K562 (cell line): Measurements from ENCODE around the gene WFDC9. TPM values are rescaled to one million over a fixed set of nuclear protein-coding genes. Genes with fewer than 3 reads are reported as not detected.

ENCODE experiments used
- ARID1B ChIP-seq: fragments of 450-650 bp; IDR thresholded peaks from 2 replicates; pipeline ENCODE4 v1.6.1; 2016; ENCODE audit warnings: antibody characterized with exemption, mild to moderate bottlenecking, inconsistent platforms
- CXXC5 ChIP-seq: fragments of 250-450 bp; sonication (Bioruptor Pico); IDR thresholded peaks from 2 replicates; pipeline ENCODE4 v1.8.0; 2022; ENCODE audit warnings: inconsistent platforms, mild to moderate bottlenecking, moderate library complexity
- DEAF1 ChIP-seq: fragments of 450-650 bp; formaldehyde crosslinking; IDR thresholded peaks from 2 replicates; pipeline ENCODE4 v1.4.0; 2020; ENCODE audit warnings: mild to moderate bottlenecking, moderate library complexity
- DIDO1 ChIP-seq: fragments of 450-650 bp; IDR thresholded peaks from 2 replicates; pipeline ENCODE4 v1.6.1; 2016; ENCODE audit warnings: low read depth, missing biosample characterization, missing genetic modification characterization
- MAZ ChIP-seq, 2 experiments: fragments of 450-650 bp in 1 of 2; sonication (generic) in 1 of 2; formaldehyde crosslinking; IDR thresholded peaks in 1 of 2; conservative IDR thresholded peaks in 1 of 2; 2 replicates each; pipeline versions ENCODE4 v1.4.0 to v1.5.0; 2020; ENCODE audit warnings: mild to moderate bottlenecking in 1 of 2, missing genetic modification reagents in 1 of 2
- MCM5 ChIP-seq: fragments of 450-650 bp; IDR thresholded peaks from 2 replicates; pipeline ENCODE4 v1.6.1; 2016; ENCODE audit warnings: low read depth
- MEIS2 ChIP-seq: fragments of 450-650 bp; IDR thresholded peaks from 2 replicates; pipeline ENCODE4 v1.6.1; 2014; ENCODE audit warnings: mild to moderate bottlenecking; ENCODE audit not compliant: partially characterized antibody
- MLLT1 ChIP-seq, 2 experiments: fragments of 450-650 bp; IDR thresholded peaks; 2 replicates each; pipeline ENCODE4 v1.6.1; 2016
- PBX2 ChIP-seq, 2 experiments: IDR thresholded peaks in 1 of 2; conservative IDR thresholded peaks in 1 of 2; 2 replicates each; pipeline ENCODE4 v1.6.1; 2016; ENCODE audit warnings: low read depth in 2 of 2, mild to moderate bottlenecking in 1 of 2, missing compliant biosample characterization in 1 of 2, missing genetic modification characterization in 1 of 2, moderate library complexity in 1 of 2
- RAD21 ChIP-seq, 2 experiments: fragments of 250-450 bp in 1 of 2; fragments of 450-650 bp in 1 of 2; sonication (Bioruptor Pico) in 1 of 2; formaldehyde crosslinking in 1 of 2; IDR thresholded peaks in 1 of 2; conservative IDR thresholded peaks in 1 of 2; 2 replicates each; pipeline versions ENCODE4 v1.4.0 to v1.8.0; 2020 to 2022; ENCODE audit warnings: mild to moderate bottlenecking in 2 of 2, moderate library complexity in 1 of 2
- RCOR1 ChIP-seq, 2 experiments: IDR thresholded peaks; 2 replicates each; pipeline ENCODE4 v1.6.1; 2012; ENCODE audit warnings: low read depth in 2 of 2, low read length in 2 of 2, borderline replicate concordance in 1 of 2, improper control_type of control experiment in 1 of 2
- STAG1 ChIP-seq: sonication (generic); formaldehyde crosslinking; IDR thresholded peaks from 2 replicates; pipeline ENCODE4 v1.5.0; 2020; ENCODE audit warnings: missing genetic modification reagents, borderline replicate concordance
- STAT5B ChIP-seq: fragments of 250-450 bp; sonication (Bioruptor Pico); IDR thresholded peaks from 2 replicates; pipeline ENCODE4 v1.8.0; 2021; ENCODE audit warnings: mild to moderate bottlenecking, inconsistent platforms
- TARDBP ChIP-seq: fragments of 450-650 bp; IDR thresholded peaks from 2 replicates; pipeline ENCODE4 v1.6.1; 2016
- THAP7 ChIP-seq: fragments of 250-450 bp; sonication (Bioruptor Pico); IDR thresholded peaks from 2 replicates; pipeline ENCODE4 v1.5.0; 2021
- TRIM28 ChIP-seq: fragments of 450-650 bp; IDR thresholded peaks from 2 replicates; pipeline ENCODE4 v1.6.1; 2017
- ZEB2 ChIP-seq: fragments of 450-650 bp; IDR thresholded peaks from 2 replicates; pipeline ENCODE4 v1.6.1; 2016
- ZNF217 ChIP-seq: sonication (generic); formaldehyde crosslinking; IDR thresholded peaks from 2 replicates; pipeline ENCODE4 v1.8.0; 2022; ENCODE audit warnings: mild to moderate bottlenecking, missing genetic modification reagents
- ZNF408 ChIP-seq: fragments of 250-450 bp; sonication (Bioruptor Pico); IDR thresholded peaks from 2 replicates; pipeline ENCODE4 v1.4.0; 2020; ENCODE audit warnings: low read depth, mild to moderate bottlenecking, moderate library complexity
- ZNF512 ChIP-seq: IDR thresholded peaks from 2 replicates; pipeline ENCODE4 v1.6.1; 2016; ENCODE audit warnings: missing genetic modification characterization, missing compliant biosample characterization
- polyA plus RNA-seq, 8 experiments: library from polyadenylated mRNA; depleted of rRNA in 4 of 8; stranded (reverse) in 5 of 8; unstranded in 3 of 8; fragments of >200 nt; fragmentation: Nextera tagmentation in 2 of 8; fragmentation: Illumina TruSeq in 1 of 8; extraction: Ambion mirVana in 2 of 8; extraction: Trizol in 1 of 8; gene quantifications; 2 replicates each; pipeline versions ENCODE4 v1.2.1 to v1.2.3, GENCODE V29; 2011 to 2014; ENCODE audit warnings: inconsistent platforms in 1 of 8, missing spikeins in 1 of 8
- total RNA-seq, 7 experiments: library from RNA; depleted of rRNA in 6 of 7; stranded (reverse); fragments of >200 nt in 6 of 7; fragmentation: Illumina TruSeq in 2 of 7; extraction: Trizol in 2 of 7; gene quantifications; 2 replicates each; pipeline versions ENCODE4 v1.2.1 to v1.2.3, GENCODE V29; 2011 to 2021; ENCODE audit warnings: low replicate concordance in 1 of 7

Gene WFDC9
- total and polyA plus RNA-seq, 9 of the 15 experiments (the other 6 are each of a cell fraction or from before 2014, with no cell fraction given): not detected

- TF ChIP-seq PBX2 (CRISPR knock-in tag; IDR thresholded peaks at IDR 0.05; ENCODE audit: low read depth): no peak
- TF ChIP-seq PBX2 (tag; conservative IDR thresholded peaks at IDR 0.05; ENCODE audit: low read depth): peak; percentile 32; the same call in 1 of the 2 replicates
- TF ChIP-seq STAT5B (CRISPR knock-in tag): no peak
- TF ChIP-seq DEAF1 (CRISPR knock-in tag): peak; percentile 59; the same call in 1 of the 2 replicates
- no peak for TF ChIP-seq ARID1B
- peak in 1 of 2 experiments; percentile 21; a peak in 1 of 4 replicates for TF ChIP-seq RCOR1 (IDR thresholded peaks at IDR 0.05; ENCODE audit: borderline replicate concordance in 1 of 2, low read depth in 2 of 2, low read length in 2 of 2)
- TF ChIP-seq TRIM28: no peak
- 0 out of 4 replicates have a peak, but pooled peaks of 1 of the 2 experiments have one; percentile 16 for TF ChIP-seq MAZ (CRISPR knock-in tag; conservative IDR thresholded peaks at IDR 0.05 in 1 of 2, IDR thresholded peaks at IDR 0.05 in 1 of 2)
- no peak for TF ChIP-seq ZNF408 (CRISPR knock-in tag)
- peak; percentile 77 for TF ChIP-seq ZNF512 (tag)
- TF ChIP-seq MEIS2: peak; percentile 38
- peak in 1 of 2 experiments; percentile 59; a peak in 1 of 4 replicates for TF ChIP-seq MLLT1 (IDR thresholded peaks at IDR 0.05)
- peak; percentile 79 to 83 for TF ChIP-seq RAD21 (CRISPR knock-in tag; conservative IDR thresholded peaks at IDR 0.05 in 1 of 2, IDR thresholded peaks at IDR 0.05 in 1 of 2)
- peak; percentile 11; the same call in 1 of the 2 replicates for TF ChIP-seq CXXC5 (CRISPR knock-in tag)
- no peak for TF ChIP-seq ZNF217 (CRISPR knock-in tag)
- no peak for TF ChIP-seq THAP7
- TF ChIP-seq STAG1: no peak; the same call in 1 of the 2 replicates
- TF ChIP-seq MCM5: no peak
- TF ChIP-seq DIDO1 (tag): no peak
- no peak for TF ChIP-seq TARDBP
- no peak for TF ChIP-seq ZEB2
Measured at GRCh38 chr20:45592574-45593189, 38.4 kb downstream of the WFDC9 start (continued).
